ENCODE results near the gene PTGFR. TPM values are rescaled to one million over a fixed set of nuclear protein-coding genes. Genes with fewer than 3 reads are reported as not detected.

PTGFR gene
- total RNA-seq, 1 experiment from 2014 or later = not detected

- ChIA-PET RAD21 (ENCODE audit: low non-redundant PET in 1 of 2, low total read pairs in 2 of 2, uncharacterized antibody in 2 of 2, unreplicated experiment in 2 of 2) (no interaction called here), POLR2A (no interaction called here), CTCF (no interaction called here)
- BruUV-seq (replicated peaks) = no TSS peak
- Histone ChIP-seq H3K9me3 (ENCODE audit: control insufficient read depth in 1 of 2, insufficient read depth in 1 of 2, low read depth in 1 of 2, low read length in 2 of 2) (no peaks in the 10 kb centered on the region), H3K27ac (ENCODE audit: low read depth, low read length) (no peak overlapping the region), H2AFZ (ENCODE audit: low read depth, low read length, poor library complexity, severe bottlenecking) (no peak overlapping the region), H4K20me1 (ENCODE audit: insufficient read depth) (no peaks in the 10 kb centered on the region), H3K4me2 (ENCODE audit: low read length) (no peak overlapping the region), H3K9me2 (ENCODE audit: insufficient read depth) (no peaks in the 10 kb centered on the region), H3K27me3 (ENCODE audit: insufficient read depth, low read length) (no peaks in the 10 kb centered on the region), H3K36me3 (ENCODE audit: control insufficient read depth in 1 of 2, insufficient read depth in 2 of 2, low read length in 2 of 2) (no peaks in the 10 kb centered on the region), H3K9ac (ENCODE audit: low read length) (no peak overlapping the region), H3K4me3 (replicated peaks in 1 of 2; ENCODE audit: low read depth in 1 of 2, low read length in 2 of 2) (no peak overlapping the region), H3K79me2 (ENCODE audit: insufficient read depth, low read length) (no peaks in the 10 kb centered on the region), H3K4me1 (ENCODE audit: control insufficient read depth in 1 of 2, insufficient read depth in 2 of 2, low read length in 2 of 2) (no peaks in the 10 kb centered on the region)
- TF ChIP-seq CTCF (IDR thresholded peaks at IDR 0.05 in 2 of 3, conservative IDR thresholded peaks at IDR 0.05 in 1 of 3; ENCODE audit: borderline replicate concordance in 1 of 3, insufficient read depth in 1 of 3, low read depth in 2 of 3, low read length in 2 of 3) = peak in 2 of 3 experiments; percentile 9 to 28; a peak in 2 of 6 replicates
- no peak for TF ChIP-seq EGR1 (IDR thresholded peaks at IDR 0.05; ENCODE audit: low read depth)
- ATAC-seq = peak; percentile 63
- intact Hi-C loops (cut with micrococcal nuclease) = no loop called here
- no peak for DNase-seq (ENCODE audit: low read depth, low spot score)
These were observed 79.8 kb downstream of the PTGFR start for GRCh38 chr1:78570539-78570938.

GRCh38 chr1:78577257-78578100 is 86.7 kb downstream of the PTGFR start:
- H3K36me3 ChIP-seq (ENCODE audit: control insufficient read depth in 1 of 2, insufficient read depth in 2 of 2, low read length in 2 of 2) = no peaks in the 10 kb centered on the region
- H3K9me3 ChIP-seq (ENCODE audit: control insufficient read depth in 1 of 2, insufficient read depth in 1 of 2, low read depth in 1 of 2, low read length in 2 of 2) = no peaks in the 10 kb centered on the region
- no peak overlapping the region for H3K9ac ChIP-seq (ENCODE audit: low read length)
- H3K27me3 ChIP-seq (ENCODE audit: insufficient read depth, low read length) = no peaks in the 10 kb centered on the region
- TF ChIP-seq EGR1 (IDR thresholded peaks at IDR 0.05; ENCODE audit: low read depth) (no peak), EZH2 (IDR thresholded peaks at IDR 0.05) (no peak), TCF7L2 (IDR thresholded peaks at IDR 0.05; ENCODE audit: borderline replicate concordance, extremely low read depth, insufficient read depth, insufficient read length) (no peak), YY1 (IDR thresholded peaks at IDR 0.05; ENCODE audit: extremely low read depth, insufficient replicate concordance, low read depth, low read length) (no peak), SIN3A (IDR thresholded peaks at IDR 0.05; ENCODE audit: low read depth) (no peak), EZH2phosphoT487 (IDR thresholded peaks at IDR 0.05; ENCODE audit: borderline replicate concordance) (no peak), SP1 (IDR thresholded peaks at IDR 0.05; ENCODE audit: low read depth) (no peak), POLR2AphosphoS5 (IDR thresholded peaks at IDR 0.05; ENCODE audit: low read depth, low read length) (no peak), JUND (IDR thresholded peaks at IDR 0.05) (no peak), MAX (IDR thresholded peaks at IDR 0.05) (no peak), ZNF274 (IDR thresholded peaks at IDR 0.05; ENCODE audit: low read depth, low read length) (no peak)
- no TSS peak for BruUV-seq (replicated peaks)
- DNase-seq (ENCODE audit: low read depth, low spot score) (no peak), ATAC-seq (no peak)
- H3K4me2 ChIP-seq (ENCODE audit: low read length) = no peak overlapping the region
- CTCF ChIA-PET = no interaction called here
- RAD21 ChIA-PET (ENCODE audit: low non-redundant PET in 1 of 2, low total read pairs in 2 of 2, uncharacterized antibody in 2 of 2, unreplicated experiment in 2 of 2) = no interaction called here
- intact Hi-C loops (cut with micrococcal nuclease) = no loop called here
- H3K4me1 ChIP-seq (ENCODE audit: control insufficient read depth in 1 of 2, insufficient read depth in 2 of 2, low read length in 2 of 2) = no peaks in the 10 kb centered on the region
- no peak overlapping the region for H2AFZ ChIP-seq (ENCODE audit: low read depth, low read length, poor library complexity, severe bottlenecking)
- H3K27ac ChIP-seq (ENCODE audit: low read depth, low read length) = no peak overlapping the region
- POLR2A ChIA-PET = no interaction called here
- H3K79me2 ChIP-seq (ENCODE audit: insufficient read depth, low read length) = no peaks in the 10 kb centered on the region
- no peaks in the 10 kb centered on the region for H3K9me2 ChIP-seq (ENCODE audit: insufficient read depth)
- no peak overlapping the region for H3K4me3 ChIP-seq (replicated peaks in 1 of 2; ENCODE audit: low read depth in 1 of 2, low read length in 2 of 2)
- H4K20me1 ChIP-seq (ENCODE audit: insufficient read depth) = no peaks in the 10 kb centered on the region
